Stomach (tissue), 9 donors: ENCODE results near the gene NCS1. TPM values are rescaled to one million over a fixed set of nuclear protein-coding genes. Genes with fewer than 3 reads are reported as not detected.

Source experiments
- DNase-seq, 2 donors: peaks; one replicate each; pipeline versions ENCODE4 v3.0.0 to v3.0.0-alpha.2; 2013 to 2019
- H3K27ac ChIP-seq, 5 donors: fragments of 200-600 bp in 4 of 5; sonication (generic) in 4 of 5; one replicate each; pipeline ENCODE4 v1.5.1; 2013 to 2019; ENCODE audit warnings: mild to moderate bottlenecking in 1 of 5, moderate library complexity in 1 of 5
- H3K27me3 ChIP-seq, 3 donors: fragments of 200-600 bp; sonication (generic); one replicate each; pipeline ENCODE4 v1.5.1; 2017 to 2019; ENCODE audit warnings: mixed run types in 1 of 3
- H3K36me3 ChIP-seq, 4 donors: fragments of 200-600 bp; sonication (generic); 1 replicate in 3 of 4; 2 replicates in 1 of 4; pipeline ENCODE4 v1.5.1; 2016 to 2019
- H3K4me1 ChIP-seq, 4 donors: fragments of 200-600 bp; sonication (generic); one replicate each; pipeline ENCODE4 v1.5.1; 2016 to 2019
- H3K4me3 ChIP-seq, 4 donors: fragments of 200-600 bp; sonication (generic) in 3 of 4; one replicate each; pipeline ENCODE4 v1.5.1; 2016 to 2019; ENCODE audit warnings: mild to moderate bottlenecking in 1 of 4
- H3K9me3 ChIP-seq, 4 donors: fragments of 200-600 bp; sonication (generic); one replicate each; pipeline ENCODE4 v1.5.1; 2016 to 2019
- EP300 ChIP-seq: sonication (generic); formaldehyde crosslinking; IDR thresholded peaks from one replicate; pipeline ENCODE4 v1.6.1; 2017; ENCODE audit warnings: antibody characterized with exemption
- POLR2A ChIP-seq, 4 donors: fragments of 450-650 bp; IDR thresholded peaks; one replicate each; pipeline ENCODE4 v1.6.1; 2016; ENCODE audit warnings: antibody characterized with exemption in 4 of 4, control low read depth in 2 of 4, mild to moderate bottlenecking in 1 of 4, moderate library complexity in 1 of 4
- POLR2AphosphoS5 ChIP-seq, 3 donors: sonication (generic); formaldehyde crosslinking; IDR thresholded peaks; one replicate each; pipeline ENCODE4 v1.6.1; 2016; ENCODE audit warnings: antibody characterized with exemption in 3 of 3
- WGBS, 5 donors: extraction: QIAGEN DNeasy Blood & Tissue Kit in 3 of 5; methylation state at CpG; one replicate each; pipeline versions ENCODE4 v1.1.5 to v1.1.7; 2013 to 2018; 5-methylcytosine and 5-hydroxymethylcytosine counted together
- intact Hi-C: fragments of 100-400 bp; cut with DNase I; formaldehyde crosslinking; loops from one replicate; pipeline ENCODE4 v1.15.1; 2023; ENCODE audit warnings: low total_unique reads
- polyA plus RNA-seq, 3 donors: library from polyadenylated mRNA; stranded (reverse); fragments of 200-250 nt; gene quantifications; one replicate each; pipeline ENCODE4 v1.2.3, GENCODE V29; 2013
- total RNA-seq, 5 donors: library from RNA; depleted of rRNA; stranded (reverse); fragments of >200 nt; gene quantifications; one replicate each; pipeline versions ENCODE4 v1.1.0 to v1.2.3, GENCODE V29; 2014 to 2016
- TF ChIP-seq, protein P1 (sequence below), 7 experiments: fragments of 450-650 bp in 4 of 7; fragments of 200-600 bp in 3 of 7; sonication (generic) in 3 of 7; IDR thresholded peaks; one replicate each; pipeline ENCODE4 v1.5.1; 2016 to 2019; ENCODE audit warnings: antibody characterized with exemption in 7 of 7, control low read depth in 2 of 7, mild to moderate bottlenecking in 1 of 7
- donor health status: healthy with polysubstance abuse.
- donor health status: Bipolar disorder and iron deficiency.
- donor health status: healthy.

NCS1 gene
- total and polyA plus RNA-seq, 8 donors, result 3.2 to 50.0 (median 16.6) TPM

DNA sequence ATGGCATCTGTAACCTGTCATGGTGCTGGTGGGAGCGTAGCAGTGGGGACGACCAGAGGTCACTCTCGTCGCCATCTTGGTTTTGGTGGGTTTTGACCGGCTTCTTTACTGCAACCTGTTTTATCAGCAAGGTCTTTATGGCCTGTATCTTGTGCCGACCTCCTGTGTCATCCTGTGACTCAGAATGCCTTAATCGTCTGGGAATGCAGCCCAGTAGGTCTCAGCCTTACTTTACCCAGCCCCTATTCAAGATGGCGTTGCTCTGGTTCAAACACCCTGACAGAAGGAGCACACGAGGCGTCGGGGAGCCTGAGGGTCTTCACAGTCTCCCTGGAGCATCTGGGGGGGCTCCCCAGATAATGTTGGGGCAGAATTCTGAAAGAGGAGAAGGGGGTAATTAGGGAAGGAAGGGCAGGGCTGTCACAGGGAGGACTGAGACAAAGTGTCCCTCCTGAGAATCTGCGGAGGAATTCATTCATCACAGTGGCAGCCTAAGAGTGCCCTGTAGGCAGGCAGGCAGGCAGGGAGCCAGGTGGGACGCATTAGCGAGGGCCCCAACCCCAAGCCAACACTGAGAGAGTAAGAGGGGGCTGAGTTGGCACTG, 21.3 kb upstream of the NCS1 start:
- no peaks in the 10 kb centered on the region for H3K27me3 ChIP-seq
- H3K9me3 ChIP-seq, result no peaks in the 10 kb centered on the region
- TF ChIP-seq EP300 (no peak), POLR2A (IDR thresholded peaks at IDR 0.05) (no peak), POLR2AphosphoS5 (IDR thresholded peaks at IDR 0.05) (no peak)
- TF ChIP-seq, protein P1, sequence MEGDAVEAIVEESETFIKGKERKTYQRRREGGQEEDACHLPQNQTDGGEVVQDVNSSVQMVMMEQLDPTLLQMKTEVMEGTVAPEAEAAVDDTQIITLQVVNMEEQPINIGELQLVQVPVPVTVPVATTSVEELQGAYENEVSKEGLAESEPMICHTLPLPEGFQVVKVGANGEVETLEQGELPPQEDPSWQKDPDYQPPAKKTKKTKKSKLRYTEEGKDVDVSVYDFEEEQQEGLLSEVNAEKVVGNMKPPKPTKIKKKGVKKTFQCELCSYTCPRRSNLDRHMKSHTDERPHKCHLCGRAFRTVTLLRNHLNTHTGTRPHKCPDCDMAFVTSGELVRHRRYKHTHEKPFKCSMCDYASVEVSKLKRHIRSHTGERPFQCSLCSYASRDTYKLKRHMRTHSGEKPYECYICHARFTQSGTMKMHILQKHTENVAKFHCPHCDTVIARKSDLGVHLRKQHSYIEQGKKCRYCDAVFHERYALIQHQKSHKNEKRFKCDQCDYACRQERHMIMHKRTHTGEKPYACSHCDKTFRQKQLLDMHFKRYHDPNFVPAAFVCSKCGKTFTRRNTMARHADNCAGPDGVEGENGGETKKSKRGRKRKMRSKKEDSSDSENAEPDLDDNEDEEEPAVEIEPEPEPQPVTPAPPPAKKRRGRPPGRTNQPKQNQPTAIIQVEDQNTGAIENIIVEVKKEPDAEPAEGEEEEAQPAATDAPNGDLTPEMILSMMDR (IDR thresholded peaks at IDR 0.05), result no peak
- H3K36me3 ChIP-seq, result no peaks in the 10 kb centered on the region
- H3K4me1 ChIP-seq, result no peaks in the 10 kb centered on the region
- WGBS, 5 donors, result 78 to 84% (median 81%) methylated on average over 14 of the region's 14 CpGs
- H3K27ac ChIP-seq, result no peak overlapping the region
- no peak overlapping the region for H3K4me3 ChIP-seq
- no peak for DNase-seq
- intact Hi-C loops, result no loop called here

DNA sequence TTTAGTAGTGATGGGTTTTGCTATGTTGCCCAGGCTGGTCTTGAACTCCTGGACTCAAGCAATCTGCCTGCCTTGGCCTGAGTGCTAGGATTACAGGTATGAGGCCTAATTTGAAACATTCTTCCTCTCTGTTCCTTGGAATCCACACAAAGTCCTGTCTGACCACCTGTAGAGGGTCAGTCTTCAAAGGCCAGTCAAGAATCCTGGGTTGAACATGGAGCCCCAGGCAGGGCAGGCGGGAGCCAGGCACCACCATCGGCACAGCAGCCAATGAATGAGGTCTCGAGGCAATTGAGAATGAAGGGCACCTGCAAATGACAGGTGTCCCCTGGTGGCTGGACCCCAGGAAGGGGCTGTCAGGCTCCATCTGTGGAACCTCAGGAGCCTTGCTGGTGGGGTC, 17.4 kb upstream of the NCS1 start:
- Histone ChIP-seq H3K27ac (no peak overlapping the region), H3K36me3 (no peaks in the 10 kb centered on the region), H3K4me3 (no peak overlapping the region), H3K27me3 (no peaks in the 10 kb centered on the region), H3K9me3 (no peaks in the 10 kb centered on the region), H3K4me1 (no peaks in the 10 kb centered on the region)
- WGBS, 5 donors, result 83 to 95% (median 90%) methylated on average over 3 of the region's 3 CpGs
- TF ChIP-seq POLR2A (IDR thresholded peaks at IDR 0.05), result no peak
- TF ChIP-seq, protein P1 (IDR thresholded peaks at IDR 0.05), result no peak
- TF ChIP-seq EP300, result no peak
- TF ChIP-seq POLR2AphosphoS5 (IDR thresholded peaks at IDR 0.05), result no peak
- DNase-seq, result no peak
- intact Hi-C loops, result no loop called here

DNA sequence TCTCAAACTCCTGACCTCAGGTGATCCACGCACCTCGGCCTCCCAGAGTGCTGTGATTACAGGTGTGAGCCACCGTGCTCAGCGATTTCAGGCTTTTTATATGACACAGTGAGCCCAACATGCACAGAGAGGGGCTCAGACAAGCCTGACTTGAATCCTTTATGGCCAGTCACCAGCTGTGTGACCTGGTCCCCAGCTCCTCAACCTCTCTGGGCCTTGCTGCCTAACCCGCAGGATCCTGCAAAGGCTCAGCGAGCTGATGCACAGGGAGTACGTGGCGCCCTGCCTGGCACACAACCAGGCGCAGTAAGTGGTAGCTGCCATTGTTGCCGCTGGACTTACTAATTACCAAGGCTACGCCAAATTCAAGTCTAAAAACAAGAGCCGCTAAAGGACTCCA, 16.6 kb upstream of the NCS1 start:
- intact Hi-C loops, result no loop called here
- Histone ChIP-seq H3K4me3 (no peak overlapping the region), H3K4me1 (no peaks in the 10 kb centered on the region), H3K27ac (no peak overlapping the region), H3K27me3 (no peaks in the 10 kb centered on the region), H3K36me3 (no peaks in the 10 kb centered on the region), H3K9me3 (no peaks in the 10 kb centered on the region)
- TF ChIP-seq, protein P1 (IDR thresholded peaks at IDR 0.05), result no peak
- no peak for TF ChIP-seq POLR2AphosphoS5 (IDR thresholded peaks at IDR 0.05)
- TF ChIP-seq EP300, result no peak
- TF ChIP-seq POLR2A (IDR thresholded peaks at IDR 0.05), result no peak
- WGBS, 5 donors, result 87 to 97% (median 94%) methylated on average over 10 to 12 of the region's 12 CpGs
- DNase-seq, result no peak

DNA sequence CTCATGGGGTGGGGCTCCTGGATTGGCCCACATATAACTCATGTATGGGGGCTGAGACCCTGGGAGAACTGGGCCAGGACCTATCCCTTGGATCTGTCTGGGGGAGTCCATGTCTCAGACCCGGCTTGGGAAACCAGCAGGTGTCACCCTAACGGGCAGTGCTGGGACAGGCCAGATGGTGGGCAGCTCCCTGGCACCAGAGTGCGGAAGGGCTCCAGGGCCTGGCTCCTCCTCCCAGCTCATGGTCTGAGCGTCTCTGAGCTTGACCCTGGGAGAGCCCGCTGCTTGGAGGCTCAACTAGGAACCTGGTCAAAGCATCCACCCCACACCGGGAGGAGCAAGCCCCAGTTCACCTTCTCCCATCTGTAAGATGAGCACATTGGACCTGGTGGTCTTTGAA, 15.5 kb upstream of the NCS1 start:
- no peaks in the 10 kb centered on the region for H3K27me3 ChIP-seq
- no peak overlapping the region for H3K27ac ChIP-seq
- H3K36me3 ChIP-seq, result no peaks in the 10 kb centered on the region
- no peaks in the 10 kb centered on the region for H3K9me3 ChIP-seq
- peak; percentile 45 to 53 for DNase-seq
- intact Hi-C loops, result no loop called here
- H3K4me1 ChIP-seq, result no peaks in the 10 kb centered on the region
- no peak overlapping the region for H3K4me3 ChIP-seq
- TF ChIP-seq, protein P1 (IDR thresholded peaks at IDR 0.05), result peak in 2 of 7 experiments; percentile 11 to 24
- TF ChIP-seq POLR2AphosphoS5 (IDR thresholded peaks at IDR 0.05) (no peak), POLR2A (IDR thresholded peaks at IDR 0.05) (no peak)
- 15 to 60% (median 52%) methylated on average over 3 to 6 of the region's 6 CpGs for WGBS, 5 donors
